ENCODE results near the gene MAFG. TPM values are rescaled to one million over a fixed set of nuclear protein-coding genes. Genes with fewer than 3 reads are reported as not detected.
A peak's percentile ranks its signal among the peaks of the same experiment; 100 is the strongest.

Gene MAFG
- total and polyA plus RNA-seq, 2 of the 13 experiments (the other 11 are each of a cell fraction or from before 2014, with no cell fraction given), result 14.5 to 20.0 TPM

DNA sequence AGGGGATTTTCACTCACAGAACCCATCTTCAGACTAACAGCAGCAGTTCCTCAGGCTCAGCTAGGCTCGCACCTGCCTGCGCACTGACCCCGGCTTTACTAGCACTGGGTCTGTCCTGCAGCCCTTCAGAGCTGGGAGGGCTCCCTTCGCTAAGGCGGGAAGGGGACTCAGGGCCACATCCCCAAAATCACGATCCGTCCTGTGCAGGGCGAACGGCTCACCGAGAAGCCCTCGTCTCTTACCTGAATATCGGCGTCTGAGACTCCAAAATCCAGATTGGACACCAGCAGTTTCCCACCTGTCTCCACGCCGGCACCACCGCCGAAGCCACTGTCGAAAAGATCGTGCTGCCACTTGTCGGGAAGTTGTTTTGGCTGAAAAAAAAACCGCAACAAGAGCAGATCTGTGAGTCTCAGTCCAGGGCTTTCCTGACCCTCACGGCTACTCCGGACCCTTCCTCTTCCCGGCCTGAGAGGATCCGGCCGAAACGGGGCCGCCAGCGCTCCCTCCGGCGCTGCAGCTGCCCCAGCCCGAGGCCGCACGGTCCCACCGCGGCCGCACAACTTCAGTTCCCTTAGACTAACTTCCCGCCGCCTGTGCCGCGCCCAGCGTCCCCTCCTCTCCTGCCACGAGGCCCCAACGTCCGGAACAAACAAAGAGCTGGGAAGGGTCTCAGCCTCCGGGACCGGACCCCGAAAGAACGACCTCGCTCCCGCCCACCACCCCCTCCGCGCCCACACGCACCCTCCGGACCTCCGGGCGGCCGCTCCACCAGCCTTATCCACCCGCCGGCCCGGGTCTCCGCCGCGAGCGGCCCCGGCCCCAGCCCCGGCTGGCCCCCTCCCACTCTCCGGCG, 36.9 kb downstream of the MAFG start (continued):
- TF ChIP-seq, protein P1, sequence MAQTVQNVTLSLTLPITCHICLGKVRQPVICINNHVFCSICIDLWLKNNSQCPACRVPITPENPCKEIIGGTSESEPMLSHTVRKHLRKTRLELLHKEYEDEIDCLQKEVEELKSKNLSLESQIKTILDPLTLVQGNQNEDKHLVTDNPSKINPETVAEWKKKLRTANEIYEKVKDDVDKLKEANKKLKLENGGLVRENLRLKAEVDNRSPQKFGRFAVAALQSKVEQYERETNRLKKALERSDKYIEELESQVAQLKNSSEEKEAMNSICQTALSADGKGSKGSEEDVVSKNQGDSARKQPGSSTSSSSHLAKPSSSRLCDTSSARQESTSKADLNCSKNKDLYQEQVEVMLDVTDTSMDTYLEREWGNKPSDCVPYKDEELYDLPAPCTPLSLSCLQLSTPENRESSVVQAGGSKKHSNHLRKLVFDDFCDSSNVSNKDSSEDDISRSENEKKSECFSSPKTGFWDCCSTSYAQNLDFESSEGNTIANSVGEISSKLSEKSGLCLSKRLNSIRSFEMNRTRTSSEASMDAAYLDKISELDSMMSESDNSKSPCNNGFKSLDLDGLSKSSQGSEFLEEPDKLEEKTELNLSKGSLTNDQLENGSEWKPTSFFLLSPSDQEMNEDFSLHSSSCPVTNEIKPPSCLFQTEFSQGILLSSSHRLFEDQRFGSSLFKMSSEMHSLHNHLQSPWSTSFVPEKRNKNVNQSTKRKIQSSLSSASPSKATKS (CRISPR knock-in tag; IDR thresholded peaks at IDR 0.05), result no peak
- TF ChIP-seq ZNF552 (CRISPR knock-in tag; IDR thresholded peaks at IDR 0.05; ENCODE audit: borderline replicate concordance), result no peak
- 0 out of 2 replicates have a peak, but pooled peaks have one; percentile 28 for TF ChIP-seq SP2 (CRISPR knock-in tag; IDR thresholded peaks at IDR 0.05)
- TF ChIP-seq KLF11 (CRISPR knock-in tag; IDR thresholded peaks at IDR 0.05), result no peak
- TF ChIP-seq DNMT1 (CRISPR knock-in tag; IDR thresholded peaks at IDR 0.05), result no peak
- TF ChIP-seq ZMYM3 (CRISPR knock-in tag; IDR thresholded peaks at IDR 0.05), result no peak
- TF ChIP-seq PRPF4 (IDR thresholded peaks at IDR 0.05; ENCODE audit: low read depth, low read length, poor library complexity, severe bottlenecking), result no peak
- TF ChIP-seq PAX8 (CRISPR knock-in tag; IDR thresholded peaks at IDR 0.05; ENCODE audit: borderline replicate concordance), result no peak
- no peak for TF ChIP-seq ZNF724P (CRISPR knock-in tag; IDR thresholded peaks at IDR 0.05; ENCODE audit: borderline replicate concordance)
- no peak for TF ChIP-seq ZNF605 (CRISPR knock-in tag; IDR thresholded peaks at IDR 0.05)
- TF ChIP-seq, protein P2, sequence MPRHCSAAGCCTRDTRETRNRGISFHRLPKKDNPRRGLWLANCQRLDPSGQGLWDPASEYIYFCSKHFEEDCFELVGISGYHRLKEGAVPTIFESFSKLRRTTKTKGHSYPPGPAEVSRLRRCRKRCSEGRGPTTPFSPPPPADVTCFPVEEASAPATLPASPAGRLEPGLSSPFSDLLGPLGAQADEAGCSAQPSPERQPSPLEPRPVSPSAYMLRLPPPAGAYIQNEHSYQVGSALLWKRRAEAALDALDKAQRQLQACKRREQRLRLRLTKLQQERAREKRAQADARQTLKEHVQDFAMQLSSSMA (CRISPR knock-in tag; IDR thresholded peaks at IDR 0.05), result no peak
- no peak for TF ChIP-seq ZNF460 (CRISPR knock-in tag; IDR thresholded peaks at IDR 0.05; ENCODE audit: borderline replicate concordance)
- TF ChIP-seq, protein P3, sequence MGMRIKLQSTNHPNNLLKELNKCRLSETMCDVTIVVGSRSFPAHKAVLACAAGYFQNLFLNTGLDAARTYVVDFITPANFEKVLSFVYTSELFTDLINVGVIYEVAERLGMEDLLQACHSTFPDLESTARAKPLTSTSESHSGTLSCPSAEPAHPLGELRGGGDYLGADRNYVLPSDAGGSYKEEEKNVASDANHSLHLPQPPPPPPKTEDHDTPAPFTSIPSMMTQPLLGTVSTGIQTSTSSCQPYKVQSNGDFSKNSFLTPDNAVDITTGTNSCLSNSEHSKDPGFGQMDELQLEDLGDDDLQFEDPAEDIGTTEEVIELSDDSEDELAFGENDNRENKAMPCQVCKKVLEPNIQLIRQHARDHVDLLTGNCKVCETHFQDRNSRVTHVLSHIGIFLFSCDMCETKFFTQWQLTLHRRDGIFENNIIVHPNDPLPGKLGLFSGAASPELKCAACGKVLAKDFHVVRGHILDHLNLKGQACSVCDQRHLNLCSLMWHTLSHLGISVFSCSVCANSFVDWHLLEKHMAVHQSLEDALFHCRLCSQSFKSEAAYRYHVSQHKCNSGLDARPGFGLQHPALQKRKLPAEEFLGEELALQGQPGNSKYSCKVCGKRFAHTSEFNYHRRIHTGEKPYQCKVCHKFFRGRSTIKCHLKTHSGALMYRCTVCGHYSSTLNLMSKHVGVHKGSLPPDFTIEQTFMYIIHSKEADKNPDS (CRISPR knock-in tag; IDR thresholded peaks at IDR 0.05), result no peak
- no peak for TF ChIP-seq U2AF1 (optimal IDR thresholded peaks at IDR 0.05; ENCODE audit: low read depth, low read length)
- TF ChIP-seq ZNF850 (CRISPR knock-in tag; conservative IDR thresholded peaks at IDR 0.05), result no peak
- TF ChIP-seq ZSCAN31 (CRISPR knock-in tag; IDR thresholded peaks at IDR 0.05; ENCODE audit: low read depth), result no peak
- TF ChIP-seq BHLHE40 (IDR thresholded peaks at IDR 0.05; ENCODE audit: low read length), result no peak
- no peak for TF ChIP-seq KDM2A (CRISPR knock-in tag; IDR thresholded peaks at IDR 0.05; ENCODE audit: borderline replicate concordance, low read depth)
- no peak for TF ChIP-seq HOXA9 (CRISPR knock-in tag; IDR thresholded peaks at IDR 0.05; ENCODE audit: borderline replicate concordance)
- TF ChIP-seq GLI4 (CRISPR knock-in tag; IDR thresholded peaks at IDR 0.05; ENCODE audit: borderline replicate concordance), result no peak; the same call in 1 of the 2 replicates
- no peak for TF ChIP-seq BRD4 (CRISPR knock-in tag; IDR thresholded peaks at IDR 0.05)
- TF ChIP-seq CREB3 (CRISPR knock-in tag; IDR thresholded peaks at IDR 0.05), result no peak
- no peak for TF ChIP-seq ZBTB38 (CRISPR knock-in tag; IDR thresholded peaks at IDR 0.05)
- no peak for TF ChIP-seq SNAI1 (CRISPR knock-in tag; IDR thresholded peaks at IDR 0.05; ENCODE audit: borderline replicate concordance)
- no peak for TF ChIP-seq ZFP90 (CRISPR knock-in tag; IDR thresholded peaks at IDR 0.05; ENCODE audit: borderline replicate concordance)

All from HepG2 (cell line).